Stimulated activated naive CD8-positive, alpha-beta T cell treated with anti-CD3 and anti-CD28 coated beads, Interleukin-15, Interleukin-2, amounts not matched to agents 100 U/mL and 50 U/mL, for 24 hours (primary cell): Measurements from ENCODE around the gene RND3.
A peak's percentile ranks its signal among the peaks of the same experiment; 100 is the strongest.

ENCODE experiments used
- ATAC-seq: fragments of 150-1000 bp; cut with Tn5 transposase; one replicate; pipeline ENCODE4 v1.10.0; 2021
- DNase-seq: peaks from one replicate; pipeline ENCODE4 v3.0.0; 2021

Gene RND3

GRCh38 chr2:150487537-150488429 is at the start of gene RND3:
TSS of gene RND3 (minus strand) at chr2:150487667. CDS start at chr2:150487417, 250 bp downstream.
- DNase-seq (peak; percentile 68), ATAC-seq (peak; percentile 53)

- DNase-seq: no peak
- no peak for ATAC-seq
Observed at GRCh38 chr2:150535176-150535575, 47.7 kb upstream of the RND3 start.

- ATAC-seq (no peak), DNase-seq (no peak)
Observed at GRCh38 chr2:150532879-150533278, 45.4 kb upstream of the RND3 start.

GRCh38 chr2:150532020-150532419 is 44.6 kb upstream of the RND3 start:
- no peak for ATAC-seq
- no peak for DNase-seq

GRCh38 chr2:150531591-150531990 is 44.1 kb upstream of the RND3 start:
- no peak for DNase-seq

GRCh38 chr2:150530168-150530567 is 42.7 kb upstream of the RND3 start:
- no peak for DNase-seq
- no peak for ATAC-seq

More at GRCh38 chr2:150531591-150531990, 44.1 kb upstream of the RND3 start:
- no peak for ATAC-seq

- ATAC-seq (no peak), DNase-seq (no peak)
Observed at GRCh38 chr2:150528861-150529801, 41.7 kb upstream of the RND3 start.

GRCh38 chr2:150526827-150527226 is 39.4 kb upstream of the RND3 start:
- DNase-seq (no peak), ATAC-seq (no peak)

GRCh38 chr2:150526006-150526405 is 38.5 kb upstream of the RND3 start:
- ATAC-seq (no peak), DNase-seq (no peak)

- no peak for DNase-seq
- no peak for ATAC-seq
Observed at GRCh38 chr2:150522269-150522668, 34.8 kb upstream of the RND3 start.

GRCh38 chr2:150520887-150521664 is 33.6 kb upstream of the RND3 start:
- ATAC-seq (no peak), DNase-seq (no peak)

GRCh38 chr2:150520033-150520432 is 32.6 kb upstream of the RND3 start:
- DNase-seq (no peak), ATAC-seq (no peak)

- no peak for ATAC-seq
Observed at GRCh38 chr2:150517951-150518680, 30.6 kb upstream of the RND3 start.

GRCh38 chr2:150513647-150514046 is 26.2 kb upstream of the RND3 start:
- ATAC-seq (no peak), DNase-seq (no peak)

More at GRCh38 chr2:150517951-150518680, 30.6 kb upstream of the RND3 start:
- DNase-seq: no peak

GRCh38 chr2:150508497-150509137 is 21.1 kb upstream of the RND3 start:
- ATAC-seq (no peak), DNase-seq (no peak)

- ATAC-seq (no peak), DNase-seq (no peak)
Observed at GRCh38 chr2:150507071-150507470, 19.6 kb upstream of the RND3 start.

GRCh38 chr2:150505178-150505577 is 17.7 kb upstream of the RND3 start:
- ATAC-seq (no peak), DNase-seq (no peak)

GRCh38 chr2:150495993-150496627 is 8.6 kb upstream of the RND3 start:
- ATAC-seq (no peak), DNase-seq (no peak)

- no peak for ATAC-seq
- no peak for DNase-seq
Observed at GRCh38 chr2:150495001-150495400, 7.5 kb upstream of the RND3 start.

GRCh38 chr2:150494234-150494945 is 6.9 kb upstream of the RND3 start:
- no peak for DNase-seq
- ATAC-seq: no peak
